Fibroblast of the aortic adventitia (primary cell): Measurements from ENCODE around the gene RANBP9. TPM values are rescaled to one million over a fixed set of nuclear protein-coding genes. Genes with fewer than 3 reads are reported as not detected.

Source experiments
- DNase-seq: peaks from one replicate; pipeline ENCODE4 v3.0.0-alpha.2; 2010; ENCODE audit warnings: low read depth
- H3K4me3 ChIP-seq: 2 replicates; pipeline ENCODE4 v1.5.1; 2011; ENCODE audit warnings: low read depth, mild to moderate bottlenecking, control low read depth, low read length, moderate library complexity
- CTCF ChIP-seq: IDR thresholded peaks from 2 replicates; pipeline ENCODE4 v1.5.1; 2011; ENCODE audit warnings: mild to moderate bottlenecking, low read length, control low read depth, inconsistent platforms; ENCODE audit not compliant: insufficient read depth
- total RNA-seq: library from RNA; depleted of rRNA; stranded (reverse); fragments of >200 nt; gene quantifications from 2 replicates; pipeline ENCODE4 v1.2.3, GENCODE V29; 2012; ENCODE audit warnings: low replicate concordance

RANBP9 gene
- total RNA-seq, 1 donor = 35.5 TPM

GRCh38 chr6:13643125-13643524 lies 68.5 kb downstream of the RANBP9 start:
- TF ChIP-seq CTCF = no peak
- DNase-seq = no peak
- no peak overlapping the region for H3K4me3 ChIP-seq

DNA sequence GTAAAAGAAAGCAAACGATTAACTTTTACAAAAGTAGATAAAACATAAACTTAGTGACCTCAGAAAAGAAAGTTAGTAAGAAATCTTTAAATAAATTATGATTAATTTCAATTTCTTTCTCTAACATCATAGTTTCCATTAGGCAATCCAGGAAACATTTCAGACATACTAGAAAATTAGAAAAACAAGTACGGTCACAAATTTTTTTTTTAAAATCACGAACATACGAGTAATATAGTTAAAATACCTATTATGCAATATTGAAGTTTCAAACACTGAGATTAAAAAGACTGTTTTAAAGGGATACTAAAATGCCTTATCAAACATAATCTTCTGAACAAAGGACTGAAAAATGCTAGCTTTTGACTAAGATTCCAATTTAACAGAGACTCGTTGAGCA lies 70.3 kb downstream of the RANBP9 start:
- DNase-seq = peak; percentile 69
- TF ChIP-seq CTCF = no peak
- no peak overlapping the region for H3K4me3 ChIP-seq

DNA sequence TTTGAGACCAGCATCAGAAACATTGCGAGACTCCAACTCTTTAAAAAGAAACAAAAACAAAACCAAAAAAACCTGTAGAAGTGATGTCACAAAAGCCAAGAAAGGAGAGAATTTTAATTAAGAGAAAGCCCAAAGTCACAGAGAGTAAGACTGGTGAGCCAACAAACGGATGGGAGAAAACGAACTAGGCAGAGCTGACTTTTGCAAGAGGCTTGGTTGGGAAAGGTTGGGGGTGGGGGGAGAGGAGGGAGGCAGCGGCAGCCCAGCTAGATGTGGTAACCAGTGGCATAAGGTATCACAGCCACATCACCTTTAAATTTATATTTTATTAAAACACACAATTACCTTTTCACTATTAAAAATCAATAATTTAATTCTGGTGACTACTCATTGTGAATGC lies 73.0 kb downstream of the RANBP9 start:
- H3K4me3 ChIP-seq = no peak overlapping the region
- no peak for TF ChIP-seq CTCF
- no peak for DNase-seq

GRCh38 chr6:13638014-13638413 lies 73.6 kb downstream of the RANBP9 start:
- DNase-seq = no peak
- no peak overlapping the region for H3K4me3 ChIP-seq
- TF ChIP-seq CTCF = no peak

DNA sequence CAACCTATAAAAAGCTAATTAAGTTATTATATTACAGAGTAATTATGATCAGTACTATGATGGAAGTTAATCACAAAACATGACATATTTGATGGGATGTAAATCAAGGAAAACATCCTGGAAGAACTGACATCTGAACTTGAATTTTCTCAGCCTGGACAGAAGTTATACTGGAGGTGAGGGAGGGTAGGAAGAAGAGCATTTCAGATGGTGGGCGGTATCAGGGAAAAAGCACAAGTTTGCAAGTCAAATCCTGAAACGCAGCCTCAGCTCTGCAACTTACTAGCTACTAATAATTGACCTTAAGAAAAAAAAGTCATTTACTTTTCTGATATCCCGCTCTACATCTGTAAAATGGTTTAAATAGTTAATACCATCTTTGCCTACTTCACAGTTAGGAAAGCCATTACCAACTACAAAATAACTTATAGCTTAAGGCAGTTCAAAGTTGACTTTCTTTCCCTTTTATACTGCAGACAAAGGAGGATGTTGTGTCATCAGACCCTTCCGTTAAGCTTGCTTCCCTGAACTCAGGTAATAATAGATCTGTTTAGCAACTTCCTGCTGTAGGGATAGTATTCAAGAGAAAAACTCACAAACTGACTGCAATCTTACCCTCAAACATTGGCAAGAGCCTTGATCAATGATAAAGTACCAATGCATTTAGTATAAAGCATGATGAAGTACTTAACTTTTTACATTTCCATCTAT lies 75.5 kb downstream of the RANBP9 start:
- no peak overlapping the region for H3K4me3 ChIP-seq
- TF ChIP-seq CTCF = no peak
- DNase-seq = no peak

DNA sequence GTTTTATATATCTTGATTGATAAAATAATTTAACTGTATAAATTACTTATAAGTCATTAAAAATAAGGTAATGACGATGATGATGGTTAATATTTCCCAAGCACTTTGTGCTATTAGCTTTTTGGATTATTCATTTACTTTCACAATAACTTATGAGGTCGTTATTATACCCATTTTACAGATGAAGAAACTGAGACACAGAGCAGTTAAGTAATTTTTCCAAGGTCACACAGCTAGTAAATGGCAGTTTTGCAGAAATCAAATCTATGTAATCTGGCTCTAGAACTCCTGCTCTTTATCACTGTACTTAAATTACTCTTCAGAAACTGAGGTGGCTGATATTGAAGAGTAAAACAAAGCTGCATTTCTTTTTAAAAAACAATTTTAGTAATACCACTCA lies 78.3 kb downstream of the RANBP9 start:
- no peak for TF ChIP-seq CTCF
- no peak for DNase-seq
- no peak overlapping the region for H3K4me3 ChIP-seq

GRCh38 chr6:13630499-13630898 lies 81.1 kb downstream of the RANBP9 start:
- no peak overlapping the region for H3K4me3 ChIP-seq
- no peak for DNase-seq
- TF ChIP-seq CTCF = no peak
